Stimulated activated CD4-positive, alpha-beta T cell treated with anti-CD3 and anti-CD28 coated beads, TNF-alpha, amount 100 ng/mL, for 1 hour (primary cell): ENCODE results near the gene PPFIBP2.

ENCODE experiments used
- DNase-seq, 3 donors: peaks; one replicate each; pipeline ENCODE4 v3.0.0-alpha.2; 2020; ENCODE audit warnings: low read depth in 3 of 3, low spot score in 1 of 3

PPFIBP2 gene

GRCh38 chr11:7595016-7595866 is 81.4 kb downstream of the PPFIBP2 start:
- no peak for DNase-seq

- DNase-seq: no peak
These were observed 82.2 kb downstream of the PPFIBP2 start for GRCh38 chr11:7595951-7596350.

- DNase-seq: no peak
These were observed 83.2 kb downstream of the PPFIBP2 start for GRCh38 chr11:7596975-7597391.

GRCh38 chr11:7597620-7598019 is 83.8 kb downstream of the PPFIBP2 start:
- DNase-seq: no peak

GRCh38 chr11:7599209-7599608 is 85.4 kb downstream of the PPFIBP2 start:
- no peak for DNase-seq

GRCh38 chr11:7600205-7600775 is 86.5 kb downstream of the PPFIBP2 start:
- DNase-seq: no peak

- no peak for DNase-seq
These were observed 89.4 kb downstream of the PPFIBP2 start for GRCh38 chr11:7603031-7603781.

- no peak for DNase-seq
These were observed 90.6 kb downstream of the PPFIBP2 start for GRCh38 chr11:7604331-7604955.

- DNase-seq: no peak
These were observed 91.6 kb downstream of the PPFIBP2 start for GRCh38 chr11:7605186-7605943.

- DNase-seq: no peak
These were observed 92.7 kb downstream of the PPFIBP2 start for GRCh38 chr11:7606496-7606895.

GRCh38 chr11:7609015-7609414 is 95.2 kb downstream of the PPFIBP2 start:
- DNase-seq: no peak

- DNase-seq: no peak
These were observed 95.7 kb downstream of the PPFIBP2 start for GRCh38 chr11:7609521-7609920.

GRCh38 chr11:7610393-7610792 is 96.6 kb downstream of the PPFIBP2 start:
- no peak for DNase-seq

- DNase-seq: no peak
These were observed 97.6 kb downstream of the PPFIBP2 start for GRCh38 chr11:7611411-7611810.

- DNase-seq: no peak
These were observed 98.4 kb downstream of the PPFIBP2 start for GRCh38 chr11:7612056-7612660.

GRCh38 chr11:7612661-7613393 is 99.0 kb downstream of the PPFIBP2 start:
- DNase-seq: no peak

- DNase-seq: no peak
These were observed 99.6 kb downstream of the PPFIBP2 start for GRCh38 chr11:7613394-7613720.

- DNase-seq: no peak
These were observed 100.9 kb downstream of the PPFIBP2 start for GRCh38 chr11:7614656-7615055.

- DNase-seq: no peak
These were observed 103.2 kb downstream of the PPFIBP2 start for GRCh38 chr11:7617032-7617431.

GRCh38 chr11:7619322-7619721 is 105.5 kb downstream of the PPFIBP2 start:
- no peak for DNase-seq
